ENCODE measurements around the gene TP53AIP1. TPM values are rescaled to one million over a fixed set of nuclear protein-coding genes. Genes with fewer than 3 reads are reported as not detected.

The TP53AIP1 gene
- total and polyA plus RNA-seq, 10 of the 15 experiments (the other 5 are each of a cell fraction or from before 2014, with no cell fraction given), result 0.01 TPM; not detected in 9

GRCh38 chr11:128910576-128910975 is 32.1 kb downstream of the TP53AIP1 start:
- no peak for ATAC-seq
- Histone ChIP-seq H3K4me2 (ENCODE audit: control insufficient read depth, insufficient read depth) (no peak overlapping the region), H3K4me1 (ENCODE audit: control insufficient read depth, insufficient read depth, low read length) (no peaks in the 10 kb centered on the region), H3K4me3 (no peak overlapping the region), H3K27me3 (replicated peaks in 1 of 2; ENCODE audit: control insufficient read depth in 2 of 2, insufficient read depth in 2 of 2, low read length in 1 of 2) (peaks cover 3 to 10% of the 10 kb centered on the region in 2 experiments; a peak in 3 of 4 replicates), H3K79me2 (ENCODE audit: control insufficient read depth, insufficient read depth, low read length) (no peaks in the 10 kb centered on the region), H2AFZ (ENCODE audit: control insufficient read depth, low read depth, low read length) (no peak overlapping the region), H3K9ac (ENCODE audit: control insufficient read depth, insufficient read depth, low read length) (no peak overlapping the region), H3K9me3 (replicated peaks; ENCODE audit: control insufficient read depth, insufficient read depth, low read length) (no peaks in the 10 kb centered on the region; the same call in 2 of the 3 replicates), H3K36me3 (ENCODE audit: control insufficient read depth in 2 of 2, insufficient read depth in 2 of 2, low read length in 1 of 2) (no peaks in the 10 kb centered on the region), H3K27ac (ENCODE audit: control insufficient read depth, insufficient read depth) (no peak overlapping the region), H4K20me1 (ENCODE audit: control insufficient read depth, insufficient read depth) (no peaks in the 10 kb centered on the region)
- 82% methylated on average over 3 of the region's 3 CpGs for WGBS (ENCODE audit: insufficient coverage, insufficient replicate concordance, low lambda C conversion rate, missing lambda C conversion rate)
- no peak for TF ChIP-seq KDM1A (IDR thresholded peaks at IDR 0.05; ENCODE audit: borderline replicate concordance)
- TF ChIP-seq USF2 (IDR thresholded peaks at IDR 0.05; ENCODE audit: borderline replicate concordance, low read depth, low read length), result no peak
- TF ChIP-seq CTCF (IDR thresholded peaks at IDR 0.05 in 2 of 3, conservative IDR thresholded peaks at IDR 0.05 in 1 of 3; ENCODE audit: control insufficient read depth in 2 of 3, extremely low read depth in 1 of 3, insufficient read depth in 1 of 3, low read depth in 3 of 3, low read length in 3 of 3), result no peak
- no peak for TF ChIP-seq MXI1 (IDR thresholded peaks at IDR 0.05; ENCODE audit: low read depth, low read length)
- no peak for TF ChIP-seq FOXK2 (IDR thresholded peaks at IDR 0.05)
- TF ChIP-seq, protein P1, sequence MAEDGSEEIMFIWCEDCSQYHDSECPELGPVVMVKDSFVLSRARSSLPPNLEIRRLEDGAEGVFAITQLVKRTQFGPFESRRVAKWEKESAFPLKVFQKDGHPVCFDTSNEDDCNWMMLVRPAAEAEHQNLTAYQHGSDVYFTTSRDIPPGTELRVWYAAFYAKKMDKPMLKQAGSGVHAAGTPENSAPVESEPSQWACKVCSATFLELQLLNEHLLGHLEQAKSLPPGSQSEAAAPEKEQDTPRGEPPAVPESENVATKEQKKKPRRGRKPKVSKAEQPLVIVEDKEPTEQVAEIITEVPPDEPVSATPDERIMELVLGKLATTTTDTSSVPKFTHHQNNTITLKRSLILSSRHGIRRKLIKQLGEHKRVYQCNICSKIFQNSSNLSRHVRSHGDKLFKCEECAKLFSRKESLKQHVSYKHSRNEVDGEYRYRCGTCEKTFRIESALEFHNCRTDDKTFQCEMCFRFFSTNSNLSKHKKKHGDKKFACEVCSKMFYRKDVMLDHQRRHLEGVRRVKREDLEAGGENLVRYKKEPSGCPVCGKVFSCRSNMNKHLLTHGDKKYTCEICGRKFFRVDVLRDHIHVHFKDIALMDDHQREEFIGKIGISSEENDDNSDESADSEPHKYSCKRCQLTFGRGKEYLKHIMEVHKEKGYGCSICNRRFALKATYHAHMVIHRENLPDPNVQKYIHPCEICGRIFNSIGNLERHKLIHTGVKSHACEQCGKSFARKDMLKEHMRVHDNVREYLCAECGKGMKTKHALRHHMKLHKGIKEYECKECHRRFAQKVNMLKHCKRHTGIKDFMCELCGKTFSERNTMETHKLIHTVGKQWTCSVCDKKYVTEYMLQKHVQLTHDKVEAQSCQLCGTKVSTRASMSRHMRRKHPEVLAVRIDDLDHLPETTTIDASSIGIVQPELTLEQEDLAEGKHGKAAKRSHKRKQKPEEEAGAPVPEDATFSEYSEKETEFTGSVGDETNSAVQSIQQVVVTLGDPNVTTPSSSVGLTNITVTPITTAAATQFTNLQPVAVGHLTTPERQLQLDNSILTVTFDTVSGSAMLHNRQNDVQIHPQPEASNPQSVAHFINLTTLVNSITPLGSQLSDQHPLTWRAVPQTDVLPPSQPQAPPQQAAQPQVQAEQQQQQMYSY (CRISPR knock-in tag; IDR thresholded peaks at IDR 0.05), result no peak
- no peak for TF ChIP-seq SMARCA5 (IDR thresholded peaks at IDR 0.05)
- no peak for TF ChIP-seq YY1 (IDR thresholded peaks at IDR 0.05; ENCODE audit: low read depth, low read length)
- TF ChIP-seq TBL1XR1 (IDR thresholded peaks at IDR 0.05; ENCODE audit: low read depth, low read length), result no peak
- no peak for TF ChIP-seq HSF1 (IDR thresholded peaks at IDR 0.05; ENCODE audit: low read depth, low read length)
- TF ChIP-seq BCL11A (IDR thresholded peaks at IDR 0.05; ENCODE audit: low read depth, low read length), result no peak
- TF ChIP-seq SUZ12 (IDR thresholded peaks at IDR 0.05; ENCODE audit: unreplicated experiment), result no peak
- DNase-seq (ENCODE audit: low read depth, low spot score), result no peak
- POLR2A ChIA-PET, result no interaction called here
- CTCF ChIA-PET, result interaction anchor here (9.2 kb wide), 1 partner anchor 24 kb away, joined by 74 read pairs; no protein-coding TSS in a partner anchor
- intact Hi-C loops (cut with micrococcal nuclease; ENCODE audit: unreplicated experiment) (no loop called here), in situ Hi-C loops (cut with MboI) (no loop called here)
- BruUV-seq (replicated peaks), result no TSS peak
- no peak for FAIRE-seq
- SMC1A ChIA-PET (ENCODE audit: uncharacterized antibody, unreplicated experiment), result interaction anchor here (0.9 kb wide), 2 partner anchors 8 to 46 kb away, joined by 3 read pairs; no protein-coding TSS in a partner anchor
- RAD21 ChIA-PET (ENCODE audit: unreplicated experiment), result interaction anchor here (0.7 kb wide), 1 partner anchor 153 kb away, joined by 3 read pairs; no protein-coding TSS in a partner anchor

Measured in GM12878 (cell line).